Measurements from ENCODE around the gene KRTAP7-1.

Gene KRTAP7-1

GRCh38 chr21:30839304-30839703, 9.7 kb upstream of the KRTAP7-1 start:
- no peak overlapping the region for H4K91ac ChIP-seq (ENCODE audit: low read length)
- no peak overlapping the region for H3K18ac ChIP-seq (ENCODE audit: low read depth in 1 of 2, low read length in 2 of 2)
- H3K4me2 ChIP-seq (ENCODE audit: low read length, poor library complexity, severe bottlenecking), result no peak overlapping the region
- no peak overlapping the region for H3K14ac ChIP-seq (ENCODE audit: low read length in 2 of 2)
- no peak overlapping the region for H2AFZ ChIP-seq (ENCODE audit: low read depth, low read length)
- no peak overlapping the region for H2BK5ac ChIP-seq (ENCODE audit: low read depth, low read length, poor library complexity, severe bottlenecking)
- no peak overlapping the region for H3K4ac ChIP-seq (ENCODE audit: low read depth in 1 of 2, low read length in 2 of 2)
- H2BK120ac ChIP-seq (ENCODE audit: low read depth, low read length), result no peak overlapping the region
- H3K9ac ChIP-seq (ENCODE audit: low read length), result no peak overlapping the region
- H3K4me3 ChIP-seq (ENCODE audit: insufficient read depth in 1 of 2, low read depth in 1 of 2, low read length in 2 of 2), result no peak overlapping the region
- 31% methylated on average over 5 of the region's 5 CpGs for WGBS
- no peak overlapping the region for H4K8ac ChIP-seq (ENCODE audit: low read length)
- H3K9me3 ChIP-seq (ENCODE audit: control insufficient read depth, low read length), result no peaks in the 10 kb centered on the region
- H2AK5ac ChIP-seq (ENCODE audit: low read length, severe bottlenecking), result no peak overlapping the region
- no peaks in the 10 kb centered on the region for H3K4me1 ChIP-seq (ENCODE audit: control insufficient read depth, insufficient read depth, low read depth, low read length)
- H3K79me1 ChIP-seq (replicated peaks; ENCODE audit: low read length, poor library complexity, severe bottlenecking), result no peaks in the 10 kb centered on the region
- no peak overlapping the region for H3K27ac ChIP-seq (ENCODE audit: low read length, poor library complexity, severe bottlenecking)
- no peak overlapping the region for H2BK12ac ChIP-seq (ENCODE audit: low read length in 2 of 2)
- no peaks in the 10 kb centered on the region for H3K36me3 ChIP-seq (ENCODE audit: control insufficient read depth in 1 of 2, insufficient read depth in 2 of 2, low read depth in 1 of 2, low read length in 2 of 2)
- H2BK15ac ChIP-seq (ENCODE audit: low read depth, poor library complexity, severe bottlenecking), result no peak overlapping the region
- H3K27me3 ChIP-seq (ENCODE audit: control insufficient read depth in 1 of 2, insufficient read depth in 1 of 2, low read length in 2 of 2), result no peaks in the 10 kb centered on the region
- no peak for DNase-seq
- no peak overlapping the region for H3K23ac ChIP-seq (ENCODE audit: low read length in 2 of 2)

DNA sequence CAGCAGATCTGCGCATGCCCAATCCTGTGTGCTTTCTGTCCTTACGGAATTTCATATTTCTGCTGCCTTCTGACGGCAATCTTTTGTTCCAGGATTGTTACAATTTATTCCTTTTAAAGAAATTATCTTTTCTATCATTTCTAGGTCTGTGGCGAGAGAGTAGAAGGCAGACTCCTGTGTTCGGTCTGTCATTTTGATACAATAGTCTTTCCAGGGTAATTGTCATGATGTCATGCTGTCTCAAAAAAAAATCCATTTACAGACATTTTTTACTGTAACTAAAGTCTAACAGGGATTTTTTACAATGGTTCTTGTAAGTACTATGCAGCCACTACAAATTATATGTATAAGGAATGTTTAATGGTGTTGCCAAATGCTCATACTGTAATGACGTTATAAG, 9.0 kb upstream of the KRTAP7-1 start:
- no peak overlapping the region for H3K23ac ChIP-seq (ENCODE audit: low read length in 2 of 2)
- H3K4me2 ChIP-seq (ENCODE audit: low read length, poor library complexity, severe bottlenecking), result no peak overlapping the region
- no peaks in the 10 kb centered on the region for H3K27me3 ChIP-seq (ENCODE audit: control insufficient read depth in 1 of 2, insufficient read depth in 1 of 2, low read length in 2 of 2)
- 94% methylated on average over 2 of the region's 6 CpGs for WGBS
- no peak overlapping the region for H3K27ac ChIP-seq (ENCODE audit: low read length, poor library complexity, severe bottlenecking)
- no peak overlapping the region for H2BK120ac ChIP-seq (ENCODE audit: low read depth, low read length)
- H2AK5ac ChIP-seq (ENCODE audit: low read length, severe bottlenecking), result no peak overlapping the region
- H4K8ac ChIP-seq (ENCODE audit: low read length), result no peak overlapping the region
- H2BK5ac ChIP-seq (ENCODE audit: low read depth, low read length, poor library complexity, severe bottlenecking), result no peak overlapping the region
- H3K4me1 ChIP-seq (ENCODE audit: control insufficient read depth, insufficient read depth, low read depth, low read length), result no peaks in the 10 kb centered on the region
- no peaks in the 10 kb centered on the region for H3K36me3 ChIP-seq (ENCODE audit: control insufficient read depth in 1 of 2, insufficient read depth in 2 of 2, low read depth in 1 of 2, low read length in 2 of 2)
- H4K91ac ChIP-seq (ENCODE audit: low read length), result no peak overlapping the region
- H3K79me1 ChIP-seq (replicated peaks; ENCODE audit: low read length, poor library complexity, severe bottlenecking), result no peaks in the 10 kb centered on the region
- DNase-seq, result no peak
- H2BK12ac ChIP-seq (ENCODE audit: low read length in 2 of 2), result no peak overlapping the region
- H2BK15ac ChIP-seq (ENCODE audit: low read depth, poor library complexity, severe bottlenecking), result no peak overlapping the region
- H2AFZ ChIP-seq (ENCODE audit: low read depth, low read length), result no peak overlapping the region
- no peaks in the 10 kb centered on the region for H3K9me3 ChIP-seq (ENCODE audit: control insufficient read depth, low read length)
- no peak overlapping the region for H3K4me3 ChIP-seq (ENCODE audit: insufficient read depth in 1 of 2, low read depth in 1 of 2, low read length in 2 of 2)
- H3K9ac ChIP-seq (ENCODE audit: low read length), result no peak overlapping the region
- H3K4ac ChIP-seq (ENCODE audit: low read depth in 1 of 2, low read length in 2 of 2), result no peak overlapping the region
- H3K18ac ChIP-seq (ENCODE audit: low read depth in 1 of 2, low read length in 2 of 2), result no peak overlapping the region
- no peak overlapping the region for H3K14ac ChIP-seq (ENCODE audit: low read length in 2 of 2)

- H3K27me3 ChIP-seq (ENCODE audit: control insufficient read depth in 1 of 2, insufficient read depth in 1 of 2, low read length in 2 of 2), result no peaks in the 10 kb centered on the region
- H3K4me3 ChIP-seq (ENCODE audit: insufficient read depth in 1 of 2, low read depth in 1 of 2, low read length in 2 of 2), result no peak overlapping the region
- H2BK5ac ChIP-seq (ENCODE audit: low read depth, low read length, poor library complexity, severe bottlenecking), result no peak overlapping the region
- H3K18ac ChIP-seq (ENCODE audit: low read depth in 1 of 2, low read length in 2 of 2), result no peak overlapping the region
- no peak overlapping the region for H2BK120ac ChIP-seq (ENCODE audit: low read depth, low read length)
- no peak overlapping the region for H3K14ac ChIP-seq (ENCODE audit: low read length in 2 of 2)
- H3K27ac ChIP-seq (ENCODE audit: low read length, poor library complexity, severe bottlenecking), result no peak overlapping the region
- no peak overlapping the region for H3K23ac ChIP-seq (ENCODE audit: low read length in 2 of 2)
- no peak overlapping the region for H3K4me2 ChIP-seq (ENCODE audit: low read length, poor library complexity, severe bottlenecking)
- no peaks in the 10 kb centered on the region for H3K4me1 ChIP-seq (ENCODE audit: control insufficient read depth, insufficient read depth, low read depth, low read length)
- no peak overlapping the region for H4K91ac ChIP-seq (ENCODE audit: low read length)
- H2AFZ ChIP-seq (ENCODE audit: low read depth, low read length), result no peak overlapping the region
- no peak for DNase-seq
- H3K36me3 ChIP-seq (ENCODE audit: control insufficient read depth in 1 of 2, insufficient read depth in 2 of 2, low read depth in 1 of 2, low read length in 2 of 2), result no peaks in the 10 kb centered on the region
- H2BK15ac ChIP-seq (ENCODE audit: low read depth, poor library complexity, severe bottlenecking), result no peak overlapping the region
- peaks cover 18% of the 10 kb centered on the region for H3K9me3 ChIP-seq (ENCODE audit: control insufficient read depth, low read length)
- H3K9ac ChIP-seq (ENCODE audit: low read length), result no peak overlapping the region
- H3K4ac ChIP-seq (ENCODE audit: low read depth in 1 of 2, low read length in 2 of 2), result no peak overlapping the region
- no peak overlapping the region for H4K8ac ChIP-seq (ENCODE audit: low read length)
- no peak overlapping the region for H2BK12ac ChIP-seq (ENCODE audit: low read length in 2 of 2)
- H3K79me1 ChIP-seq (replicated peaks; ENCODE audit: low read length, poor library complexity, severe bottlenecking), result no peaks in the 10 kb centered on the region
- WGBS, result 83% methylated on average over 2 of the region's 6 CpGs
- no peak overlapping the region for H2AK5ac ChIP-seq (ENCODE audit: low read length, severe bottlenecking)
Observed at GRCh38 chr21:30831194-30831765, 1.7 kb upstream of the KRTAP7-1 start.

- no peak overlapping the region for H3K23ac ChIP-seq (ENCODE audit: low read length in 2 of 2)
- no peak for DNase-seq
- H3K9me3 ChIP-seq (ENCODE audit: control insufficient read depth, low read length), result no peaks in the 10 kb centered on the region
- H2AK5ac ChIP-seq (ENCODE audit: low read length, severe bottlenecking), result no peak overlapping the region
- no peak overlapping the region for H2BK120ac ChIP-seq (ENCODE audit: low read depth, low read length)
- no peak overlapping the region for H3K4ac ChIP-seq (ENCODE audit: low read depth in 1 of 2, low read length in 2 of 2)
- H3K18ac ChIP-seq (ENCODE audit: low read depth in 1 of 2, low read length in 2 of 2), result no peak overlapping the region
- H3K27me3 ChIP-seq (ENCODE audit: control insufficient read depth in 1 of 2, insufficient read depth in 1 of 2, low read length in 2 of 2), result no peaks in the 10 kb centered on the region
- no peak overlapping the region for H3K4me2 ChIP-seq (ENCODE audit: low read length, poor library complexity, severe bottlenecking)
- no peaks in the 10 kb centered on the region for H3K79me1 ChIP-seq (replicated peaks; ENCODE audit: low read length, poor library complexity, severe bottlenecking)
- H3K36me3 ChIP-seq (ENCODE audit: control insufficient read depth in 1 of 2, insufficient read depth in 2 of 2, low read depth in 1 of 2, low read length in 2 of 2), result no peaks in the 10 kb centered on the region
- no peak overlapping the region for H2BK5ac ChIP-seq (ENCODE audit: low read depth, low read length, poor library complexity, severe bottlenecking)
- no peak overlapping the region for H4K8ac ChIP-seq (ENCODE audit: low read length)
- no peaks in the 10 kb centered on the region for H3K4me1 ChIP-seq (ENCODE audit: control insufficient read depth, insufficient read depth, low read depth, low read length)
- H2BK15ac ChIP-seq (ENCODE audit: low read depth, poor library complexity, severe bottlenecking), result no peak overlapping the region
- H4K91ac ChIP-seq (ENCODE audit: low read length), result no peak overlapping the region
- H3K4me3 ChIP-seq (ENCODE audit: insufficient read depth in 1 of 2, low read depth in 1 of 2, low read length in 2 of 2), result no peak overlapping the region
- H2AFZ ChIP-seq (ENCODE audit: low read depth, low read length), result no peak overlapping the region
- WGBS, result 63% methylated on average over 7 of the region's 7 CpGs
- no peak overlapping the region for H3K14ac ChIP-seq (ENCODE audit: low read length in 2 of 2)
- H3K9ac ChIP-seq (ENCODE audit: low read length), result no peak overlapping the region
- H3K27ac ChIP-seq (ENCODE audit: low read length, poor library complexity, severe bottlenecking), result no peak overlapping the region
- H2BK12ac ChIP-seq (ENCODE audit: low read length in 2 of 2), result no peak overlapping the region
Observed at GRCh38 chr21:30818837-30819610, 10.5 kb downstream of the KRTAP7-1 start.
